Measurements from ENCODE around the gene TTLL11. TPM values are rescaled to one million over a fixed set of nuclear protein-coding genes. Genes with fewer than 3 reads are reported as not detected.

Gene TTLL11
- total RNA-seq, 2 donors from 2014 or later: 4.5 to 6.5 TPM

GRCh38 chr9:121823451-121824169, 269.5 kb downstream of the TTLL11 start:
- intact Hi-C loops (cut with DNase I): no loop called here
- ATAC-seq: no peak

GRCh38 chr9:121822093-121823085, 270.7 kb downstream of the TTLL11 start:
- ATAC-seq: no peak
- intact Hi-C loops (cut with DNase I): no loop called here
- no peak for DNase-seq

More at GRCh38 chr9:121823451-121824169, 269.5 kb downstream of the TTLL11 start:
- no peak for DNase-seq

GRCh38 chr9:121821326-121821725, 271.8 kb downstream of the TTLL11 start:
- intact Hi-C loops (cut with DNase I): no loop called here
- no peak for ATAC-seq
- no peak for DNase-seq

GRCh38 chr9:121820286-121821005, 272.7 kb downstream of the TTLL11 start:
- DNase-seq (no peak), ATAC-seq (no peak)
- intact Hi-C loops (cut with DNase I): no loop called here

- peak in 1 of 2 donors; percentile 21 for ATAC-seq
- DNase-seq: no peak
- intact Hi-C loops (cut with DNase I): no loop called here
Observed at GRCh38 chr9:121819428-121820231, 273.5 kb downstream of the TTLL11 start.

GRCh38 chr9:121818841-121819427, 274.2 kb downstream of the TTLL11 start:
- no peak for ATAC-seq
- no peak for DNase-seq
- intact Hi-C loops (cut with DNase I): no loop called here

GRCh38 chr9:121818016-121818661, 275.0 kb downstream of the TTLL11 start:
- DNase-seq (no peak), ATAC-seq (no peak)
- intact Hi-C loops (cut with DNase I): no loop called here

- no peak for ATAC-seq
- DNase-seq: no peak
Observed at GRCh38 chr9:121817476-121817875, 275.6 kb downstream of the TTLL11 start.

GRCh38 chr9:121816845-121817450, 276.2 kb downstream of the TTLL11 start:
- intact Hi-C loops (cut with DNase I): no loop called here
- ATAC-seq (no peak), DNase-seq (no peak)

More at GRCh38 chr9:121817476-121817875, 275.6 kb downstream of the TTLL11 start:
- intact Hi-C loops (cut with DNase I): no loop called here

- no peak for DNase-seq
- intact Hi-C loops (cut with DNase I): no loop called here
- ATAC-seq: no peak
Observed at GRCh38 chr9:121816449-121816817, 276.7 kb downstream of the TTLL11 start.

- intact Hi-C loops (cut with DNase I): no loop called here
- no peak for DNase-seq
- ATAC-seq: no peak
Observed at GRCh38 chr9:121815546-121816448, 277.3 kb downstream of the TTLL11 start.

GRCh38 chr9:121815084-121815483, 278.0 kb downstream of the TTLL11 start:
- intact Hi-C loops (cut with DNase I): no loop called here
- DNase-seq (no peak), ATAC-seq (no peak)

- no peak for ATAC-seq
- intact Hi-C loops (cut with DNase I): no loop called here
- DNase-seq: no peak
Observed at GRCh38 chr9:121814594-121814993, 278.5 kb downstream of the TTLL11 start.

- ATAC-seq (no peak), DNase-seq (no peak)
- intact Hi-C loops (cut with DNase I): no loop called here
Observed at GRCh38 chr9:121813519-121814210, 279.4 kb downstream of the TTLL11 start.

- intact Hi-C loops (cut with DNase I): no loop called here
- no peak for ATAC-seq
- DNase-seq: no peak
Observed at GRCh38 chr9:121812159-121812735, 280.9 kb downstream of the TTLL11 start.

GRCh38 chr9:121811751-121812150, 281.4 kb downstream of the TTLL11 start:
- no peak for ATAC-seq
- no peak for DNase-seq
- intact Hi-C loops (cut with DNase I): no loop called here

Measured in left cardiac atrium (tissue), 4 donors.